H9 (cell line): ENCODE data around the gene PPP1R26. TPM values are rescaled to one million over a fixed set of nuclear protein-coding genes. Genes with fewer than 3 reads are reported as not detected.

ENCODE experiments used
- DNase-seq: peaks from one replicate; pipeline ENCODE4 v3.0.0-alpha.2; 2017
- H2AFZ ChIP-seq: one replicate; pipeline ENCODE4 v1.6.1; 2013; ENCODE audit warnings: mild to moderate bottlenecking, low read length, control low read depth, moderate library complexity
- H2AK5ac ChIP-seq: 2 replicates; pipeline ENCODE4 v1.6.1; 2013; ENCODE audit warnings: low read length, control low read depth, mixed read lengths; ENCODE audit not compliant: insufficient read length
- H2BK120ac ChIP-seq: one replicate; pipeline ENCODE4 v1.6.1; 2013; ENCODE audit warnings: low read depth, mild to moderate bottlenecking, low read length, control low read depth, inconsistent platforms; ENCODE audit not compliant: poor library complexity, severe bottlenecking
- H2BK12ac ChIP-seq: 2 replicates; pipeline ENCODE4 v1.6.1; 2013; ENCODE audit warnings: low read length, control low read depth, mixed read lengths, low read depth; ENCODE audit not compliant: insufficient read length
- H2BK15ac ChIP-seq: 2 replicates; pipeline ENCODE4 v1.6.1; 2013; ENCODE audit warnings: low read depth, low read length, control low read depth
- H2BK20ac ChIP-seq: one replicate; pipeline ENCODE4 v1.6.1; 2013; ENCODE audit warnings: low read depth, mild to moderate bottlenecking, low read length, control low read depth, inconsistent platforms; ENCODE audit not compliant: poor library complexity, severe bottlenecking
- H2BK5ac ChIP-seq: 2 replicates; pipeline ENCODE4 v1.6.1; 2013; ENCODE audit warnings: low read length, control low read depth, mixed read lengths; ENCODE audit not compliant: insufficient read length
- H3K14ac ChIP-seq: 2 replicates; pipeline ENCODE4 v1.6.1; 2013; ENCODE audit warnings: low read length, control low read depth; ENCODE audit not compliant: insufficient read depth
- H3K18ac ChIP-seq: 2 replicates; pipeline ENCODE4 v1.6.1; 2013; ENCODE audit warnings: low read depth, mild to moderate bottlenecking, mixed read lengths, low read length, control low read depth; ENCODE audit not compliant: insufficient read length
- H3K23ac ChIP-seq: 2 replicates; pipeline ENCODE4 v1.6.1; 2013; ENCODE audit warnings: low read length, control low read depth, mixed read lengths, low read depth; ENCODE audit not compliant: insufficient read length
- H3K23me2 ChIP-seq: 2 replicates; pipeline ENCODE4 v1.6.1; 2013; ENCODE audit warnings: low read depth, mild to moderate bottlenecking, mixed read lengths, low read length, control low read depth; ENCODE audit not compliant: insufficient read length, poor library complexity, severe bottlenecking
- H3K27ac ChIP-seq: 2 replicates; pipeline ENCODE4 v1.5.1; 2013; ENCODE audit warnings: low read length, control low read depth, mixed read lengths, low read depth; ENCODE audit not compliant: insufficient read length
- H3K27me3 ChIP-seq: 2 replicates; pipeline ENCODE4 v1.6.1; 2013; ENCODE audit warnings: low read length, control low read depth, inconsistent platforms; ENCODE audit not compliant: insufficient read depth
- H3K4ac ChIP-seq: 2 replicates; pipeline ENCODE4 v1.6.1; 2013; ENCODE audit warnings: low read depth, mild to moderate bottlenecking, control low read depth, inconsistent platforms, low read length, moderate library complexity
- H3K4me1 ChIP-seq: 2 replicates; pipeline ENCODE4 v1.6.1; 2013; ENCODE audit warnings: low read length, control low read depth, inconsistent platforms; ENCODE audit not compliant: insufficient read depth
- H3K4me2 ChIP-seq: 2 replicates; pipeline ENCODE4 v1.6.1; 2013; ENCODE audit warnings: low read length, control low read depth, mixed read lengths; ENCODE audit not compliant: insufficient read length, insufficient read depth
- H3K56ac ChIP-seq: 2 replicates; pipeline ENCODE4 v1.6.1; 2013; ENCODE audit warnings: low read depth, mild to moderate bottlenecking, mixed read lengths, low read length, control low read depth; ENCODE audit not compliant: insufficient read length
- H3K79me1 ChIP-seq: 2 replicates; pipeline ENCODE4 v1.6.1; 2013; ENCODE audit warnings: low read depth, mild to moderate bottlenecking, moderate library complexity, low read length, control low read depth, inconsistent platforms; ENCODE audit not compliant: insufficient read depth, poor library complexity, severe bottlenecking
- H3K79me2 ChIP-seq: 2 replicates; pipeline ENCODE4 v1.6.1; 2013; ENCODE audit warnings: low read length, control low read depth, inconsistent platforms; ENCODE audit not compliant: insufficient read depth
- H3K9ac ChIP-seq: 2 replicates; pipeline ENCODE4 v1.6.1; 2013; ENCODE audit warnings: low read length, control low read depth, mixed read lengths; ENCODE audit not compliant: insufficient read length; ENCODE audit errors: extremely low read depth
- H3K9me3 ChIP-seq: one replicate; pipeline ENCODE4 v1.6.1; 2013; ENCODE audit warnings: low read depth, low read length, inconsistent platforms; ENCODE audit not compliant: control insufficient read depth
- H3T11ph ChIP-seq: one replicate; pipeline ENCODE4 v1.6.1; 2013; ENCODE audit warnings: mild to moderate bottlenecking, low read length, control low read depth, inconsistent platforms
- H4K20me1 ChIP-seq: one replicate; pipeline ENCODE4 v1.6.1; 2013; ENCODE audit not compliant: control insufficient read depth, insufficient read length, insufficient read depth
- H4K5ac ChIP-seq: 2 replicates; pipeline ENCODE4 v1.6.1; 2013; ENCODE audit warnings: low read depth, mild to moderate bottlenecking, mixed read lengths, low read length, control low read depth; ENCODE audit not compliant: insufficient read length
- H4K8ac ChIP-seq: replicated peaks from 2 replicates; pipeline ENCODE4 v1.6.1; 2013; ENCODE audit warnings: low read length, control low read depth, mixed read lengths, low read depth; ENCODE audit not compliant: insufficient read length
- H4K91ac ChIP-seq: 2 replicates; pipeline ENCODE4 v1.6.1; 2013; ENCODE audit warnings: low read depth, mild to moderate bottlenecking, moderate library complexity, mixed read lengths, low read length, control low read depth; ENCODE audit not compliant: insufficient read length
- H3K27ac Mint-ChIP-seq, 3 experiments: 2 replicates in 2 of 3; 3 replicates in 1 of 3; pipeline ENCODE4 v1.8.0; 2020 to 2021; ENCODE audit warnings: mixed read lengths in 3 of 3, mild to moderate bottlenecking in 1 of 3, moderate library complexity in 1 of 3
- H3K27me3 Mint-ChIP-seq: 2 replicates; pipeline ENCODE4 v1.8.0; 2021; ENCODE audit warnings: low read depth, mild to moderate bottlenecking, moderate library complexity, mixed read lengths
- H3K36me3 Mint-ChIP-seq, 3 experiments: 2 replicates in 2 of 3; 3 replicates in 1 of 3; pipeline ENCODE4 v1.8.0; 2020 to 2021; ENCODE audit warnings: low read depth in 3 of 3, mixed read lengths in 3 of 3; ENCODE audit not compliant: insufficient read depth in 1 of 3
- H3K4me1 Mint-ChIP-seq, 2 experiments: 2 replicates each; pipeline ENCODE4 v1.8.0; 2020; ENCODE audit warnings: mixed read lengths in 2 of 2
- H3K4me3 Mint-ChIP-seq, 2 experiments: 2 replicates in 1 of 2; 3 replicates in 1 of 2; pipeline ENCODE4 v1.8.0; 2020 to 2021; ENCODE audit warnings: mild to moderate bottlenecking in 2 of 2, mixed read lengths in 2 of 2, moderate library complexity in 1 of 2
- H3K9me3 Mint-ChIP-seq, 2 experiments: 2 replicates in 1 of 2; 3 replicates in 1 of 2; pipeline ENCODE4 v1.8.0; 2020; ENCODE audit warnings: mild to moderate bottlenecking in 2 of 2, mixed read lengths in 2 of 2, moderate library complexity in 1 of 2
- WGBS: extraction: QIAGEN DNeasy Blood & Tissue Kit; methylation state at CpG from one replicate; pipeline ENCODE4 v1.1.7; 2013; ENCODE audit warnings: missing lambda C conversion rate, low lambda C conversion rate, mixed read lengths; ENCODE audit not compliant: insufficient read length; ENCODE audit errors: extremely low coverage; 5-methylcytosine and 5-hydroxymethylcytosine counted together
- total RNA-seq: library from RNA; stranded (reverse); gene quantifications from 2 replicates; pipeline ENCODE4 v1.2.1, GENCODE V29; 2021
- TF ChIP-seq, protein P1 (sequence below): fragments of 200-600 bp; sonication (generic); conservative IDR thresholded peaks from 3 replicates; pipeline ENCODE4 v1.8.0; 2021; ENCODE audit warnings: antibody characterized with exemption, mild to moderate bottlenecking

PPP1R26 gene
- total RNA-seq, 1 experiment from 2014 or later, result 38.0 TPM

- Histone ChIP-seq H3K9ac (no peak overlapping the region), H3K23ac (no peak overlapping the region), H3K23me2 (no peaks in the 10 kb centered on the region), H2BK15ac (no peak overlapping the region), H4K20me1 (no peaks in the 10 kb centered on the region), H3K79me2 (no peaks in the 10 kb centered on the region), H2BK120ac (no peak overlapping the region), H3T11ph (no peak overlapping the region), H3K18ac (peak overlapping the region; percentile 64), H3K27ac (no peak overlapping the region), H2BK20ac (no peak overlapping the region), H3K4ac (no peak overlapping the region), H3K4me1 (peaks cover 5% of the 10 kb centered on the region; the same call in 1 of the 2 replicates), H2AK5ac (no peak overlapping the region), H3K56ac (no peak overlapping the region), H2BK5ac (no peak overlapping the region), H3K4me2 (no peak overlapping the region), H3K14ac (peak overlapping the region; percentile 21; the same call in 1 of the 2 replicates), H4K8ac (no peak overlapping the region), H4K91ac (no peak overlapping the region), H4K5ac (no peak overlapping the region), H3K9me3 (no peaks in the 10 kb centered on the region), H2AFZ (no peak overlapping the region), H2BK12ac (no peak overlapping the region), H3K79me1 (no peaks in the 10 kb centered on the region), H3K27me3 (no peaks in the 10 kb centered on the region)
- whole genome bisulfite sequencing, result no CpG with 5 or more reads among the region's 23 CpGs
- peaks cover 25 to 34% of the 10 kb centered on the region in 2 experiments for H3K4me1 Mint-ChIP-seq
- DNase-seq, result peak; percentile 53
- TF ChIP-seq, protein P1, sequence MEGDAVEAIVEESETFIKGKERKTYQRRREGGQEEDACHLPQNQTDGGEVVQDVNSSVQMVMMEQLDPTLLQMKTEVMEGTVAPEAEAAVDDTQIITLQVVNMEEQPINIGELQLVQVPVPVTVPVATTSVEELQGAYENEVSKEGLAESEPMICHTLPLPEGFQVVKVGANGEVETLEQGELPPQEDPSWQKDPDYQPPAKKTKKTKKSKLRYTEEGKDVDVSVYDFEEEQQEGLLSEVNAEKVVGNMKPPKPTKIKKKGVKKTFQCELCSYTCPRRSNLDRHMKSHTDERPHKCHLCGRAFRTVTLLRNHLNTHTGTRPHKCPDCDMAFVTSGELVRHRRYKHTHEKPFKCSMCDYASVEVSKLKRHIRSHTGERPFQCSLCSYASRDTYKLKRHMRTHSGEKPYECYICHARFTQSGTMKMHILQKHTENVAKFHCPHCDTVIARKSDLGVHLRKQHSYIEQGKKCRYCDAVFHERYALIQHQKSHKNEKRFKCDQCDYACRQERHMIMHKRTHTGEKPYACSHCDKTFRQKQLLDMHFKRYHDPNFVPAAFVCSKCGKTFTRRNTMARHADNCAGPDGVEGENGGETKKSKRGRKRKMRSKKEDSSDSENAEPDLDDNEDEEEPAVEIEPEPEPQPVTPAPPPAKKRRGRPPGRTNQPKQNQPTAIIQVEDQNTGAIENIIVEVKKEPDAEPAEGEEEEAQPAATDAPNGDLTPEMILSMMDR, result no peak
- peak overlapping the region in 2 of 3 experiments; percentile 32 to 61; a peak in 4 of 7 replicates for H3K27ac Mint-ChIP-seq
- no peak overlapping the region for H3K4me3 Mint-ChIP-seq
- H3K36me3 Mint-ChIP-seq, result peaks cover 0 to 4% (median 0%) of the 10 kb centered on the region in 3 experiments; a peak in 1 of 7 replicates
- H3K27me3 Mint-ChIP-seq, result no peaks in the 10 kb centered on the region; the same call in none of the 2 replicates
- no peaks in the 10 kb centered on the region; a peak in 1 of 5 replicates for H3K9me3 Mint-ChIP-seq
Measured at GRCh38 chr9:135471791-135472640, 7.6 kb upstream of the PPP1R26 start.
